ENCODE results near the gene SVEP1. TPM values are rescaled to one million over a fixed set of nuclear protein-coding genes. Genes with fewer than 3 reads are reported as not detected.

SVEP1 gene
- total and polyA plus RNA-seq, 2 experiments from 2014 or later = 0.18 to 0.63 TPM

DNA sequence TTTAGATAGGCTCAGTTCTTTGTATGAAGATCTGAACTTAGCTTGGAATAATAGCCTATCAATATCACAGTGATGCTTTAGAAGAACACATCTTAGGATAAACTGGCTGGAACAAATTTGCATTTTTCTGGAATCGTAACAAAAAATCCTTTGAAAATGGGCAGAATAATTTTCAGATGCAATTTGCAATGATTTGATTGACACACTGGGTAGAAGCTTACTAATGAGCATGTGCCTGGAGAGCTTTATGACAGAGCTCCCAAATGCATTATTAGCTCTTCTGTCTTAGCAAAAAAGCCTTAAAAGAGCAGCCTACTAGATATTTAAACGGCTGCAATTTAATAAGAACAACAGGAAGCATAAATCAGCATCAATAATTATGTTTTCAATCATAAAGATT is 165.1 kb downstream of the SVEP1 start (continued):
- no peak for TF ChIP-seq ZNF462 (CRISPR knock-in tag; IDR thresholded peaks at IDR 0.05)
- TF ChIP-seq EZH2phosphoT487 (IDR thresholded peaks at IDR 0.05; ENCODE audit: unreplicated experiment) = no peak

DNA sequence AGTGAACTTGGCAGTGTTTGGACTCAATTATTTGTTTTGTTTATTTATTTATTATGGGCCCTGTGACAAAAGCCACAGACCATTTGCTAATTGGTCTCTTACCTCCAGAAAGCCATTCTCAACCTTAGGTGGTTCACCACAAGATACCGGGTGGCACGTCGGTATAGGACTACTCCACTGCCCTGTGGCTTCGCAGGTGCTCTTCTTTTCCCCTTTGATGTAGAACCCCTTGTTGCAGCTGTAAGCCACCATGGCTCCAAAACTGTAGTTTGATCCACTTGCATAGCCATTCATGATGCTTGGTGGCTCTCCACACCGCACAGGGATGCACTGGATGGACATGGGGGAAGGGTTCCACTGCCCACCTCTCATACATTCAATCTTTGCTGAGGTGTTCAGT is 168.6 kb downstream of the SVEP1 start:
- no peaks in the 10 kb centered on the region for H3K36me3 Mint-ChIP-seq (ENCODE audit: low read depth)
- peaks cover 2% of the 10 kb centered on the region for H3K27me3 Mint-ChIP-seq (ENCODE audit: insufficient read depth, low read depth, poor library complexity)
- Histone ChIP-seq H3K4me1 (ENCODE audit: insufficient read depth) (no peaks in the 10 kb centered on the region), H3K27ac (ENCODE audit: low read depth) (no peak overlapping the region), H3K27me3 (ENCODE audit: insufficient read depth) (no peaks in the 10 kb centered on the region), H2AFZ (no peak overlapping the region), H3F3A (replicated peaks; ENCODE audit: low read depth) (no peaks in the 10 kb centered on the region), H3K4me3 (no peak overlapping the region), H3K36me3 (ENCODE audit: insufficient read depth) (no peaks in the 10 kb centered on the region), H3K4me2 (no peak overlapping the region), H4K20me1 (replicated peaks; ENCODE audit: insufficient read depth) (no peaks in the 10 kb centered on the region), H3K79me2 (replicated peaks; ENCODE audit: insufficient read depth) (no peaks in the 10 kb centered on the region), H3K9me2 (ENCODE audit: insufficient read depth) (no peaks in the 10 kb centered on the region)
- no peaks in the 10 kb centered on the region for H3K4me1 Mint-ChIP-seq
- no peaks in the 10 kb centered on the region for H3K9me3 Mint-ChIP-seq
- DNase-seq (ENCODE audit: low spot score) (no peak), ATAC-seq (no peak)
- no peak overlapping the region for H3K4me3 Mint-ChIP-seq
- no peak overlapping the region for H3K27ac Mint-ChIP-seq
- TF ChIP-seq, protein P1, sequence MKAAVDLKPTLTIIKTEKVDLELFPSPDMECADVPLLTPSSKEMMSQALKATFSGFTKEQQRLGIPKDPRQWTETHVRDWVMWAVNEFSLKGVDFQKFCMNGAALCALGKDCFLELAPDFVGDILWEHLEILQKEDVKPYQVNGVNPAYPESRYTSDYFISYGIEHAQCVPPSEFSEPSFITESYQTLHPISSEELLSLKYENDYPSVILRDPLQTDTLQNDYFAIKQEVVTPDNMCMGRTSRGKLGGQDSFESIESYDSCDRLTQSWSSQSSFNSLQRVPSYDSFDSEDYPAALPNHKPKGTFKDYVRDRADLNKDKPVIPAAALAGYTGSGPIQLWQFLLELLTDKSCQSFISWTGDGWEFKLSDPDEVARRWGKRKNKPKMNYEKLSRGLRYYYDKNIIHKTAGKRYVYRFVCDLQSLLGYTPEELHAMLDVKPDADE (IDR thresholded peaks at IDR 0.05) = no peak
- TF ChIP-seq ZNF462 (CRISPR knock-in tag; IDR thresholded peaks at IDR 0.05) (no peak), ZNF331 (CRISPR knock-in tag; IDR thresholded peaks at IDR 0.05; ENCODE audit: low read depth) (no peak), STAT1 (IDR thresholded peaks at IDR 0.05; ENCODE audit: unreplicated experiment) (no peak), ZNF114 (CRISPR knock-in tag; IDR thresholded peaks at IDR 0.05) (no peak), EZH2 (IDR thresholded peaks at IDR 0.05; ENCODE audit: low read depth, unreplicated experiment) (no peak), NANOG (IDR thresholded peaks at IDR 0.05; ENCODE audit: borderline replicate concordance) (no peak), JUNB (IDR thresholded peaks at IDR 0.05; ENCODE audit: unreplicated experiment) (no peak)
